Testis (tissue), 2 donors: ENCODE results near the gene PIGP.
"Not testable (repeated sequence)": the region's sequence is repeated elsewhere in the genome, so short reads cannot be mapped to it uniquely, and the experiment has no call there.

ENCODE experiments used
- CTCF ChIP-seq, 3 experiments: fragments of 450-650 bp in 2 of 3; fragments of 200-600 bp in 1 of 3; sonication (generic) in 1 of 3; IDR thresholded peaks; one replicate each; pipeline ENCODE4 v1.5.1; 2016 to 2019; ENCODE audit warnings: antibody characterized with exemption in 3 of 3, mild to moderate bottlenecking in 2 of 3, moderate library complexity in 1 of 3
- POLR2A ChIP-seq: fragments of 450-650 bp; IDR thresholded peaks from one replicate; pipeline ENCODE4 v1.6.1; 2017; ENCODE audit warnings: antibody characterized with exemption, mild to moderate bottlenecking, moderate library complexity

- TF ChIP-seq CTCF (IDR thresholded peaks at IDR 0.05); POLR2A: not testable (repeated sequence)
Observed at GRCh38 chr21:37111029-37111428, 38.2 kb upstream of the PIGP start.
